ENCODE data around the gene TERT. TPM values are rescaled to one million over a fixed set of nuclear protein-coding genes. Genes with fewer than 3 reads are reported as not detected.
A peak's percentile ranks its signal among the peaks of the same experiment; 100 is the strongest.

The TERT gene
- total and polyA plus RNA-seq, 12 donors = not detected

- ATAC-seq (no peak), DNase-seq (no peak)
- no peaks in the 10 kb centered on the region for H3K36me3 ChIP-seq
- no peak overlapping the region for H3K27ac ChIP-seq
- H3K27me3 ChIP-seq = peaks cover 0 to 56% (median 5%) of the 10 kb centered on the region in 7 donors
- intact Hi-C loops (cut with DNase I) = no loop called here
- no peaks in the 10 kb centered on the region for H3K4me1 ChIP-seq
- no peak overlapping the region for H3K4me3 ChIP-seq
- 44 to 73% methylated on average over 2 of the region's 2 CpGs for WGBS, 2 donors
- H3K9me3 ChIP-seq = no peaks in the 10 kb centered on the region
- no peak for TF ChIP-seq CTCF (IDR thresholded peaks at IDR 0.05)
Observed at GRCh38 chr5:1209489-1209852, 85.4 kb downstream of the TERT start.

- intact Hi-C loops (cut with DNase I) = no loop called here
- ATAC-seq (peak in 1 of 8 donors; percentile 25), DNase-seq (peak in 1 of 2 donors; percentile 12)
- Histone ChIP-seq H3K27me3 (peaks cover 0 to 57% (median 5%) of the 10 kb centered on the region in 7 donors), H3K4me3 (no peak overlapping the region), H3K4me1 (no peaks in the 10 kb centered on the region), H3K36me3 (no peaks in the 10 kb centered on the region), H3K9me3 (no peaks in the 10 kb centered on the region), H3K27ac (no peak overlapping the region)
- peak in 6 of 9 donors; percentile 9 to 39 (median 34) for TF ChIP-seq CTCF (IDR thresholded peaks at IDR 0.05)
- 72 to 75% methylated on average over 24 of the region's 24 CpGs for WGBS, 2 donors
Observed at GRCh38 chr5:1208743-1209488, 86.0 kb downstream of the TERT start.

GRCh38 chr5:1208221-1208742 lies 86.6 kb downstream of the TERT start:
- Histone ChIP-seq H3K4me1 (no peaks in the 10 kb centered on the region), H3K27ac (no peak overlapping the region), H3K36me3 (no peaks in the 10 kb centered on the region), H3K9me3 (no peaks in the 10 kb centered on the region), H3K27me3 (peaks cover 0 to 62% (median 5%) of the 10 kb centered on the region in 7 donors), H3K4me3 (no peak overlapping the region)
- DNase-seq = peak in 1 of 2 donors; percentile 9
- no peak for ATAC-seq
- 65 to 67% methylated on average over 17 of the region's 17 CpGs for WGBS, 2 donors
- intact Hi-C loops (cut with DNase I) = no loop called here
- TF ChIP-seq CTCF (IDR thresholded peaks at IDR 0.05) = no peak

GRCh38 chr5:1207555-1207954 lies 87.3 kb downstream of the TERT start:
- no peak for ATAC-seq
- peaks cover 0 to 69% (median 5%) of the 10 kb centered on the region in 7 donors for H3K27me3 ChIP-seq
- WGBS, 2 donors = 52 to 62% methylated on average over 6 of the region's 6 CpGs
- no peak for TF ChIP-seq CTCF (IDR thresholded peaks at IDR 0.05)
- no peaks in the 10 kb centered on the region for H3K4me1 ChIP-seq
- H3K36me3 ChIP-seq = no peaks in the 10 kb centered on the region
- intact Hi-C loops (cut with DNase I) = no loop called here
- DNase-seq = no peak
- no peaks in the 10 kb centered on the region for H3K9me3 ChIP-seq
- no peak overlapping the region for H3K27ac ChIP-seq
- H3K4me3 ChIP-seq = no peak overlapping the region

Data from heart right ventricle (tissue), 16 donors.